Panc1 (cell line): ENCODE results near the gene DLL1. TPM values are rescaled to one million over a fixed set of nuclear protein-coding genes. Genes with fewer than 3 reads are reported as not detected.
A peak's percentile ranks its signal among the peaks of the same experiment; 100 is the strongest.

Experiments
- ATAC-seq: fragments of 200-7000 bp; cut with Tn5 transposase; 2 replicates; pipeline ENCODE4 v1.9.1; 2020; ENCODE audit warnings: mild to moderate bottlenecking, moderate library complexity
- BruUV-seq: library from RNA; stranded (reverse); fragments of 400-500 nt; replicated peaks from 2 replicates; lab custom pipeline; 2021; lab: Mats Ljungman, UMichigan
- CTCF ChIA-PET: fragments of 300-600 bp; sonication (Branson Sonifier 250); formaldehyde crosslinking; loops from one replicate; lab custom pipeline; 2022; ENCODE audit warnings: antibody characterized with exemption; lab: Charles Lee
- POLR2A ChIA-PET: fragments of 300-600 bp; sonication (Branson Sonifier 250); formaldehyde crosslinking; loops from one replicate; lab custom pipeline; 2022; ENCODE audit warnings: antibody characterized with exemption; lab: Charles Lee
- DNase-seq: peaks from one replicate; pipeline ENCODE4 v3.0.0-alpha.2; 2010; ENCODE audit warnings: low read depth, low spot score
- H3K27ac ChIP-seq: 2 replicates; pipeline ENCODE4 v1.5.1; 2011; ENCODE audit warnings: mild to moderate bottlenecking, low read length, inconsistent platforms
- H3K27me3 ChIP-seq: fragments of 200-500 bp; sonication (Bioruptor generic); 2 replicates; pipeline ENCODE4 v1.6.0; 2014; ENCODE audit warnings: low read length, inconsistent platforms; ENCODE audit not compliant: control insufficient read depth, insufficient read depth
- H3K36me3 ChIP-seq: fragments of 200-500 bp; sonication (Bioruptor generic); 2 replicates; pipeline ENCODE4 v1.5.1; 2014; ENCODE audit warnings: inconsistent platforms, mild to moderate bottlenecking, low read length, moderate library complexity; ENCODE audit not compliant: control insufficient read depth, insufficient read depth
- H3K4me1 ChIP-seq: 2 replicates; pipeline ENCODE4 v1.5.1; 2011; ENCODE audit warnings: inconsistent platforms, mild to moderate bottlenecking, low read length, moderate library complexity; ENCODE audit not compliant: control insufficient read depth, insufficient read depth
- H3K4me3 ChIP-seq, 2 experiments: 2 replicates each; pipeline ENCODE4 v1.5.1; 2011 to 2012; ENCODE audit warnings: low read depth in 2 of 2, low read length in 2 of 2, mild to moderate bottlenecking in 2 of 2, inconsistent platforms in 1 of 2, moderate library complexity in 1 of 2
- H3K9me3 ChIP-seq: fragments of 200-500 bp; sonication (Bioruptor generic); 2 replicates; pipeline ENCODE4 v1.5.1; 2014; ENCODE audit warnings: low read depth, mild to moderate bottlenecking, inconsistent platforms, low read length, moderate library complexity; ENCODE audit not compliant: control insufficient read depth, insufficient read depth
- POLR2AphosphoS5 ChIP-seq: IDR thresholded peaks from 2 replicates; pipeline ENCODE4 v1.6.1; 2012; ENCODE audit warnings: mild to moderate bottlenecking, low read depth, low read length, moderate library complexity
- SIN3A ChIP-seq: IDR thresholded peaks from 2 replicates; pipeline ENCODE4 v1.6.1; 2012; ENCODE audit warnings: low read depth, mild to moderate bottlenecking, low read length, moderate library complexity, borderline replicate concordance; ENCODE audit not compliant: insufficient read depth
- TCF7L2 ChIP-seq: IDR thresholded peaks from 2 replicates; pipeline ENCODE4 v1.6.1; 2011; ENCODE audit warnings: mild to moderate bottlenecking, low read depth, low read length, inconsistent platforms
- in situ Hi-C: cut with HindIII; loops from 2 replicates; pipeline ENCODE4 v1.10.0; 2016; ENCODE audit warnings: low sequenced_read_pairs, low pct_unique_long_range_greater_than_20kb
- intact Hi-C: fragments of 100-400 bp; cut with micrococcal nuclease; formaldehyde crosslinking; loops from one replicate; pipeline ENCODE4 v1.10.0; 2022; ENCODE audit not compliant: unreplicated experiment
- total RNA-seq: library from RNA; stranded (reverse); gene quantifications from one replicate; pipeline ENCODE4 v1.2.1, GENCODE V29; 2021; ENCODE audit not compliant: unreplicated experiment
- TF ChIP-seq, protein P1 (sequence below): fragments of 450-650 bp; IDR thresholded peaks from 2 replicates; pipeline ENCODE4 v1.5.1; 2017; ENCODE audit warnings: mild to moderate bottlenecking
- TF ChIP-seq, protein P2 (sequence below), 2 experiments: IDR thresholded peaks; 2 replicates each; pipeline ENCODE4 v1.6.1; 2011 to 2012; ENCODE audit warnings: low read depth in 2 of 2, control low read depth in 1 of 2, low read length in 1 of 2, mild to moderate bottlenecking in 1 of 2, moderate library complexity in 1 of 2; ENCODE audit not compliant: insufficient read depth in 1 of 2

DLL1 gene
- total RNA-seq, 1 experiment from 2014 or later = 2.4 TPM

DNA sequence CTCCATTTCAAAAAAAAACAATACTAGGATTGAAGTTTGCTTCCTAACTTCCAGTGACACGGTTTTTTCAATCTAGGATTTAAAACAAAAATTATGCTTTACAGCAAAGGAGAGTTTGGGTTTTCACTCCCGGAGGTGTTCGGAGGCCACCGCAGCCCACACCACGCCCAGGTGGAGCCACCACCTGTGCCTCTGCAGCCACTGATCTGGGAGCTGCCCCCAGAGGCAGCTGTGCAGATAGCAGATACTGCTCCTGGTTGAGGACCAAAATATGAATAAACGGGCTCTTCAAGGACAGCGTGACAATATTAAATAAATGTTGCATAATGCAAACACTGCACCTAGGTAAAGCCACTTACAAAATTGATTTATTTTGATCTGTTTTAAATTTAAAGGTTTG, 30.2 kb downstream of the DLL1 start:
- no peaks in the 10 kb centered on the region; the same call in 1 of the 2 replicates for H3K27me3 ChIP-seq
- H3K4me1 ChIP-seq = no peaks in the 10 kb centered on the region
- in situ Hi-C loops (no loop called here), intact Hi-C loops (no loop called here)
- POLR2A ChIA-PET = no interaction called here
- H3K9me3 ChIP-seq = no peaks in the 10 kb centered on the region
- CTCF ChIA-PET = no interaction called here
- ATAC-seq = peak; percentile 79; the same call in 1 of the 2 replicates
- H3K27ac ChIP-seq = no peak overlapping the region
- BruUV-seq = no TSS peak
- H3K36me3 ChIP-seq = no peaks in the 10 kb centered on the region
- TF ChIP-seq, protein P1, sequence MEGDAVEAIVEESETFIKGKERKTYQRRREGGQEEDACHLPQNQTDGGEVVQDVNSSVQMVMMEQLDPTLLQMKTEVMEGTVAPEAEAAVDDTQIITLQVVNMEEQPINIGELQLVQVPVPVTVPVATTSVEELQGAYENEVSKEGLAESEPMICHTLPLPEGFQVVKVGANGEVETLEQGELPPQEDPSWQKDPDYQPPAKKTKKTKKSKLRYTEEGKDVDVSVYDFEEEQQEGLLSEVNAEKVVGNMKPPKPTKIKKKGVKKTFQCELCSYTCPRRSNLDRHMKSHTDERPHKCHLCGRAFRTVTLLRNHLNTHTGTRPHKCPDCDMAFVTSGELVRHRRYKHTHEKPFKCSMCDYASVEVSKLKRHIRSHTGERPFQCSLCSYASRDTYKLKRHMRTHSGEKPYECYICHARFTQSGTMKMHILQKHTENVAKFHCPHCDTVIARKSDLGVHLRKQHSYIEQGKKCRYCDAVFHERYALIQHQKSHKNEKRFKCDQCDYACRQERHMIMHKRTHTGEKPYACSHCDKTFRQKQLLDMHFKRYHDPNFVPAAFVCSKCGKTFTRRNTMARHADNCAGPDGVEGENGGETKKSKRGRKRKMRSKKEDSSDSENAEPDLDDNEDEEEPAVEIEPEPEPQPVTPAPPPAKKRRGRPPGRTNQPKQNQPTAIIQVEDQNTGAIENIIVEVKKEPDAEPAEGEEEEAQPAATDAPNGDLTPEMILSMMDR = no peak
- no peak for DNase-seq
- no peak overlapping the region for H3K4me3 ChIP-seq

DNA sequence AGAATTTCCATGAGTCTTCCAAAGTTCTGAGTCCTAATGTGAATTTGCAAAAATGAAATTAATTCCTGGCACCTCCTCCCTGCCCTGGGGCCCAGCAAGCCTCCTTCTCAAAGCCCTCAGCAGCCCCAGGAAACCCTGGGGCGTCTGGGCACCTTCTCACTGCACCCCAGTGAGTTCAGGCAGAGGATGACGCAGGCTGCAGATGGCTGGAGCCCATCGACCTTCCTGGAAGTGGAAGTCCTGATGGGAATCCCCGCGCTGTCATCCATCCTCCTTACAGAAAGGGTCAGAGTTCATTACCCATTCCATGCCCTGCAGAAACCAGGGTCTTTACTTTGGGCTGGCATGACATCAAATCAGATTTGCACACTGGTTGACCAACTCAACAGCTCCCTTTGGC, 31.6 kb downstream of the DLL1 start:
- POLR2A ChIA-PET = no interaction called here
- DNase-seq (no peak), ATAC-seq (no peak)
- no peaks in the 10 kb centered on the region; the same call in 1 of the 2 replicates for H3K27me3 ChIP-seq
- no TSS peak for BruUV-seq
- TF ChIP-seq TCF7L2 (no peak), POLR2AphosphoS5 (no peak), SIN3A (no peak)
- TF ChIP-seq, protein P2, sequence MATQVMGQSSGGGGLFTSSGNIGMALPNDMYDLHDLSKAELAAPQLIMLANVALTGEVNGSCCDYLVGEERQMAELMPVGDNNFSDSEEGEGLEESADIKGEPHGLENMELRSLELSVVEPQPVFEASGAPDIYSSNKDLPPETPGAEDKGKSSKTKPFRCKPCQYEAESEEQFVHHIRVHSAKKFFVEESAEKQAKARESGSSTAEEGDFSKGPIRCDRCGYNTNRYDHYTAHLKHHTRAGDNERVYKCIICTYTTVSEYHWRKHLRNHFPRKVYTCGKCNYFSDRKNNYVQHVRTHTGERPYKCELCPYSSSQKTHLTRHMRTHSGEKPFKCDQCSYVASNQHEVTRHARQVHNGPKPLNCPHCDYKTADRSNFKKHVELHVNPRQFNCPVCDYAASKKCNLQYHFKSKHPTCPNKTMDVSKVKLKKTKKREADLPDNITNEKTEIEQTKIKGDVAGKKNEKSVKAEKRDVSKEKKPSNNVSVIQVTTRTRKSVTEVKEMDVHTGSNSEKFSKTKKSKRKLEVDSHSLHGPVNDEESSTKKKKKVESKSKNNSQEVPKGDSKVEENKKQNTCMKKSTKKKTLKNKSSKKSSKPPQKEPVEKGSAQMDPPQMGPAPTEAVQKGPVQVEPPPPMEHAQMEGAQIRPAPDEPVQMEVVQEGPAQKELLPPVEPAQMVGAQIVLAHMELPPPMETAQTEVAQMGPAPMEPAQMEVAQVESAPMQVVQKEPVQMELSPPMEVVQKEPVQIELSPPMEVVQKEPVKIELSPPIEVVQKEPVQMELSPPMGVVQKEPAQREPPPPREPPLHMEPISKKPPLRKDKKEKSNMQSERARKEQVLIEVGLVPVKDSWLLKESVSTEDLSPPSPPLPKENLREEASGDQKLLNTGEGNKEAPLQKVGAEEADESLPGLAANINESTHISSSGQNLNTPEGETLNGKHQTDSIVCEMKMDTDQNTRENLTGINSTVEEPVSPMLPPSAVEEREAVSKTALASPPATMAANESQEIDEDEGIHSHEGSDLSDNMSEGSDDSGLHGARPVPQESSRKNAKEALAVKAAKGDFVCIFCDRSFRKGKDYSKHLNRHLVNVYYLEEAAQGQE (IDR thresholded peaks at IDR 0.05; ENCODE audit: insufficient read depth in 1 of 2, low read depth in 2 of 2, low read length in 1 of 2) = no peak
- TF ChIP-seq, protein P1 = no peak
- intact Hi-C loops = no loop called here
- H3K36me3 ChIP-seq = no peaks in the 10 kb centered on the region
- in situ Hi-C loops = no loop called here
- H3K9me3 ChIP-seq = no peaks in the 10 kb centered on the region
- H3K4me1 ChIP-seq = no peaks in the 10 kb centered on the region
- CTCF ChIA-PET = no interaction called here
- H3K4me3 ChIP-seq = no peak overlapping the region
- H3K27ac ChIP-seq = no peak overlapping the region
